ENCODE results near the gene RNF112.

Gene RNF112, protein sequence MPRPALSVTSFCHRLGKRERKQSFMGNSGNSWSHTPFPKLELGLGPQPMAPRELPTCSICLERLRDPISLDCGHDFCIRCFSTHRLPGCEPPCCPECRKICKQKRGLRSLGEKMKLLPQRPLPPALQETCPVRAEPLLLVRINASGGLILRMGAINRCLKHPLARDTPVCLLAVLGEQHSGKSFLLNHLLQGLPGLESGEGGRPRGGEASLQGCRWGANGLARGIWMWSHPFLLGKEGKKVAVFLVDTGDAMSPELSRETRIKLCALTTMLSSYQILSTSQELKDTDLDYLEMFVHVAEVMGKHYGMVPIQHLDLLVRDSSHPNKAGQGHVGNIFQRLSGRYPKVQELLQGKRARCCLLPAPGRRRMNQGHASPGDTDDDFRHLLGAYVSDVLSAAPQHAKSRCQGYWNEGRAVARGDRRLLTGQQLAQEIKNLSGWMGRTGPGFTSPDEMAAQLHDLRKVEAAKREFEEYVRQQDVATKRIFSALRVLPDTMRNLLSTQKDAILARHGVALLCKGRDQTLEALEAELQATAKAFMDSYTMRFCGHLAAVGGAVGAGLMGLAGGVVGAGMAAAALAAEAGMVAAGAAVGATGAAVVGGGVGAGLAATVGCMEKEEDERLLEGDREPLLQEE

DNA sequence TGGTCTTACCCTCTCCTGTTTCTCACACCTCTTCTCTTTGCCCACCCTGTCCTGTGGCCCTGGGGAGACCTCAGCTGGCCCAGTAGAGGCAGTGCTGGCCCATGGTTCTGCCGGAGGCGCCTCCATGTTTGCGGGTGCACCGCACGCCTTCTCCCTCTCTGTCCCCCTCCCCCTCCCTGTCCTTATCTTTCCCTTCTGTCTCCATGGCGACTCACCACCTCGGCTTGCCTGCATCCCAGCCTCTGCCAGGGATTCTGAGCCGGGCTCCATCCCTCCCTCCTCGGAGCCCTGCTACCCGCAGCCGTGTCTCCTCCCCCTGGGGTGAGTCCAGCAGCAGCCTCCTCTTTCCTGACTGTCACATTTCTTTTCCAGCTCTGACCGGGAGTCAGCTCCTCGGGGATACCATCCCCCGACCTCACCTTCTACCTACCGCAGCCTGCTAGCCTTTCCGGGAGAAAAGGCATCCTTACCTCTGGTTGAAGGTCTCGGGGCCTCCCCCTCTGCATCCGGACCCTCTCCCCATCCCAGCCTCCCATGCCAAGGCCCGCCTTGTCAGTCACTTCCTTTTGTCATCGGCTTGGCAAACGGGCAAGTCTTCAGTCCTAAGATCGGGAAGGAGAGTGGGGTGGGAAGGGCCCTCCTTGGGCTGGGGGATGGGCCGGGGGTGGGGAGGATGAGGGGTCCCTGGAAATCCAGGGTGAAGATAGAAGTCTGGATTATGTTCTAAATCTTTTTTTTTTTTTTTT, at the start of gene RNF112:
Gene RNF112, plus strand, starts transcription at position 358 of the 746 bp plus-strand sequence. Its CDS starts 177 bp downstream, at position 535.
- no peak for DNase-seq

DNA sequence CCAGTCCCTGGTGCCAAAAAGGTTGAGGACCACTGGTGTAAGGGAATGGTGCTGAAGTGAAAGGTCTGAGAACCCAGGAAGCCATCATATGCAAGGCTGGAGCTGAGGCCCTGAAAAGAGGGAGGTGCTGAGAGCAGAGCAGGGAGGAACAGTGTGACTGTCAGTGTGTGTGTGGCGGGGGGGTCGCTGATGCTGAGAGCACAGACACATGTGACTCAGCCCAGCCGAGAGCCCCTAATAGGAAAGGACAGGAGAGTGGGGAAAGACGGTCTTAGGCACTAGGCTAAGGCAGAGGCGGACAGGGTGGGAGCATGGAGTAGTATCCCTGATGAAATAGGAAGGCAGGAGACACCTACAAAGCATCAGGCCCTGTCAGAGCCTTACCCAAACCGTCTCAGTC, 49.7 kb upstream of the RNF112 start:
- DNase-seq: no peak

DNA sequence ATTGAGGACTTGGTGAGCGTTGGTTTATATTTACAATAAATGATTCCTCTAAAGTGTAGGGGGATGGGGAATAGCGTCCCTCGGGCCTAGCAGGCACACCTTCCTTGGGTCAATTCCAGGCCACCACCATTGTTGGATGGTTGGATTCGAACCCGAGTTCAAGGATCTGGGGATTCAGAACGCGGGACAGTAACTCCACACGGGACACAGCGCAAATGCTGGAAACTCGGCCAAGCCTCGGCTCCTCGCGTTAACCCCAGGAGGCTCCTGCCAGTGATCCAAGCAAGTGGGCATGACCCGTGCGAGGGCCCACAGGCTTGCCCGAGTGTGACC, 49.1 kb upstream of the RNF112 start:
- DNase-seq: no peak

DNA sequence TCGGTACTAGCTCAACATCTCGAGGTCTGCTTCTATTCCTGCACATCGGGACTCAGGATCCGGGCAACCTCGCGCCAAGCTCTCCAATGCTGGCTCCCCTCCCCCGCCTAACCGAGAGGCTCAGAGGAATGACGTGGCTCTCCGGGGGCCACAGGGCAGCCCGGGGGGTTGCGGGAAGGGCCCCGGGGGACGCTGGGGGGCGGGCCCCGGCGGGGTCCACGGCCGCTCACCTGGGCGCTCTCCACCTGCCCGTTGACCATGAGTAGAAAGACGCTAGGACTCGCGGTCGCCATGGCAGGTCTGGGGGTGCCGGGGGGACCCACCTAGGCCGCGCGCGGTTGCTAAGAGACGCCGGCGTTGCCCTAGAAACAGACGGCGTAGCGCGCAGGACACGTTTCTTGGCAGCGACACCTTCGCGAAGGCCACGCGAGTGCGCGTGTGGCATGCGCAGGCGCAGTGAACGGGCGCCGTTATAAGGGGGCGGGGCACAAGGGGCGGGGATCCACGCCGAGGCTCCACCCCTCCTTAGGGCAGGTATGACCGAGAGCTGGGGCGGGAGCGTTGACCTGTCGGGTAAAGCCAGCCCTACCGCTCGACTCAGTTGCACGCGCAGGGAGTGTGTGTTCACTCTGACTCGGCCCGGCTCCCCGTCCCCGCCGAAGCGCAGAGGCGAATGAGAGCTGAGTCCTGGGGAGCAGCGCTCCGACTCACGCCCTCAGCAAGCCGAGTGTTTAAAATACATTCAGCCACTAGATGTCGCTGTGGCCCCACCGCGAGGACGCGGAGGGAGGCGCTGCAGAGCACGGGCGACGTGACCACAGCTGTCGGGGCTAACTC, 48.5 kb upstream of the RNF112 start, which contains the start of gene B9D1:
Gene B9D1, minus strand, starts transcription at position 447 of the 837 bp plus-strand sequence. Its CDS starts 154 bp downstream, at position 293.
- DNase-seq: peak; percentile 98

DNA sequence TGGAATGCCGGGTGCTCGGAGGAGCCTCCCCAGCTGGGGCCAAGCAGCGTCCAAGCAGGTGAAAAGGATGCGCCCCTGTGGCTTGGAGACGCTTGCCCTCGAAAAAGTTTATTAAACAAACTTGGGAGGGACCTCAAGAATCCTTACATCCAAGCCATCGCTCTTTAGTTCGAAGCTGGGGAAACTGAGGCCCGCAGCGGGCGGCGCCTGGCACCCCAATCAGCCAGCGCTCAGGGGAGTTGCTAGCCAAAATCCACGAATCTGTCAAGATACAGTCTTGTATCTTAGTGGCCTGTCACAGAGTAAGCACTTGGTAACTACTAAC, 48.0 kb upstream of the RNF112 start:
- DNase-seq: no peak

DNA sequence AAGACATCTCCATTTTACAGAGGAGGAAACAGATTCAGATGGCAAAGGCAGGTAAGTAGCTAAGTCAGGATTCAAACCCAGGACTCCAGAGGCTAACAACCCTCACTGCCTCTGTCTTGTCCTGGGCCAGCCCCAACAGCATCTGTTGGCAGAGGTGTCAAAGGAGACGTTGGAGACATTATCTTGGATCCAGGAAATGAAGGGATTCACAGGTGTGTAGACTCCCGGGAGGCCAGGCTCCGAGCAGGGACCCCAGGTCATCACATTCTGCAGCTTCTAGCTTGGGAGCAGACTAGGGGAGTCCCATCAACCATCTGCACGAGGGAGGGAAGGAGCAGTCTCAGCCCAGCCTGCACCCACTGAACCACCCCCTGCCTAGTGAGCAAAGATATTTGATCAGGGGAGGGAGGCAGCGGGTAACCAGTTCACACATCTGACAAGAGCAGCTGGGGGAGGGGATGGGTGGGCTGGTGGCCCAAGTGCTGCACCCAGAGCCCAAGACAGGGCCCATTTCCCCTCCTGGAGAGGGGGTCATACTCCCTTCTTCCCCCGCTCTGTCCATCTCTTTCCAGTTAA, 47.5 kb upstream of the RNF112 start:
- DNase-seq: no peak

DNA sequence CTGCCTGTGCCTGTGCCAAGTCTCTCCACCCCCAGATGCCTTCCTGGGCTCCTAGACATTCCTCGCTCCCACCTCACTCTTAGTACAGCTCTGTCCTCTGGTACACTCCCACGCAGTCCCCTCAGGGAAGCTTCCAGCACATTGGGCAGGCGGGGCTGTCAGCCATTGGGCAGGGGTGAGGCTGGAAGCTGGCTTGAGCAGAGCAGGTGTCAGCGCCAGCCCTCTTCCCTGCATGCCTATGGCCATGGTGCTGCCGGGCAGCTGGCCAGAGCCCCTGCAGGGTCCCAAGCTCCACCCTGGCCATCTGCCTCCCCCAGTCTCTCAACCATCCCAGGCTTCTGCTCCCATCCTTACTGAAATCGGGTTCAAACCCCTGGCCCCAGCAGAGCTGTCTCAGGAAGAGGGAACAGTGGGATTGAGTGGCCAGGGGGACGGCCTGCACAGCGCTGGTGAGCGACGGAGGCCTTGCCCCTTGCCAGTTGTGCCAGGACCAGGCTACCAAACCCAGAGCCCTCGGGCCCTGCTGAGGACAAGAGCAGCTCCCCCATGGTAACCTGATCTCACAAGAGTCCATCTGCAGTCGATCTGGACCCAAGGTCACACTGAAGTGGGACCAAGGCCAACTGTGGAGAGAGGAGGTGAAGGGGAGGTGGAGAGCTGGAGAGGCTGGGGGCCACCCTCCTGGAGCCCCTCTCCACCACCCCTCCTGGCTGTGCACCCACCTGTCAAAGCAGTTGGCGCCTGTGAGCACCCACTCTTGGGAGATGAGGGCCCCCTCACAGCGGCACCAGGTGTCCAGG, 46.1 kb upstream of the RNF112 start:
- peak; percentile 57 for DNase-seq

DNA sequence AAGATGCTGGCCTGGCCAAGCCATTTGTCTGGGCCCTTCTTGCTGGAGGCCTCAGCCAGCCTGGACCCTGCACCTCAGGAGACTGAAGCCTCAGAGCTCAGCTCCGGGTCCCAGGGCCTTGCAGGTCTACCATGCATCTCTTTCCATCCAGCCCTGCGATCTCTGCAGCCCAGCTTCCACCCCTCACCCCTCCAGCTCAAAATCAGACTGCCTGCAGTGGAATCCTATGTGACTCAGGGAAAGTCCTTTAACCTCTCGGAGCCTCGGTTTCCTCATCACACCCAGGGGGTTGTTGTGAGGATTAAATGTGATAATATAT, 45.6 kb upstream of the RNF112 start:
- DNase-seq: no peak

DNA sequence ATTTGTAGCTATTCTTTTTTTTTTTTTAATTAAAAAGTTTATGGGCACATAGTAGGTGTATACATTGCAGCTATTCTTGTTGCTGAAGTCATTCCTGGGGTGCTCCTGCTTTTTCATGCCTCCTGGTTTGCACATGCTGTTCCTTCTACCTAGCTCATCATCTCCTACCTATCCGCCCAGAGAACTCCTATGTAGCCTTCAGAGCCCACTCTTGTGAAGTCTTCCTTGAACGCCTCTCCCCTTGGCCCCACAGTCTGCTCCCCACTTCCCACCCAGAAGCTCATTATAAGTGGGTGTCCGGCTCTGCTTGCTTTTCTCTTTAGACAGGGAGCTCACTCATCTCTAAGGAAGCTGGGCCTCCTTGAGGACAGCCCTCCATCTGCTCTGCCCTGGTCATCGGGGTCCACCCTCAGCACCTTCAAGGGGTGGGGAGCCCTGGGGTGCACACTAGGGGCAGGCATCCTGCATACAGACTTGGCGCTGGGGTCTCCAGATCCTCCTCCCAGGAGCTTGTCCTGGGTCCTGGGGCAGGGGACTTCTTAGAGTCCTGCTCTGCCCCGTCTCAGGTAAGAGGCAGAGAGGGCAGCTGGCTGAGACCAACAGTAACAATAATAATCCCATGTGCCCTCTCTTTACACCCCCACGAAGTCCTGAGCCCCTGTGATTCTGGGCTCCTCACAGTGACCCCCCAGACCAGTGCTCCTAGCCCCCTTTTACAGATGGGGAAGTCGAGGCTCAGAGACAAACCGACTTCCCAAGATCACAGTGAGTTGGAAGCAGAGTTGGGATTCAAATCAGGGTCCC, 45.0 kb upstream of the RNF112 start:
- no peak for DNase-seq

DNA sequence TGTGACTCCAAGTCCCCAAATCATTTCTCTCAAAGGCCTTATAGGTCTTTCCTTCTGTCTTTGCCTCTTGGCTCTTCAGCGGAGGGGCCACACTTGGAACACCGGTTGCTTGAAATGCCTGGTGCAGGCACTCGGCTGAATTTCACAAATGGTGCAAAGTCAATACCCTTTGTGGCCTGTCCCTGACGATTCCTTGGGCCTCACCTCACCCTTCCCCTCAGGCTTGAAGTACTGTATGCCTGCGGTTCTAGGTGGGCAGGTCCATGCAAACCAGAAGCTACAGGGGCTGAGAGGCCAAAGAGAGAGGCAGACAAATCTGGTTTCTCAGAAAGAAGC, 44.4 kb upstream of the RNF112 start:
- DNase-seq: no peak

DNA sequence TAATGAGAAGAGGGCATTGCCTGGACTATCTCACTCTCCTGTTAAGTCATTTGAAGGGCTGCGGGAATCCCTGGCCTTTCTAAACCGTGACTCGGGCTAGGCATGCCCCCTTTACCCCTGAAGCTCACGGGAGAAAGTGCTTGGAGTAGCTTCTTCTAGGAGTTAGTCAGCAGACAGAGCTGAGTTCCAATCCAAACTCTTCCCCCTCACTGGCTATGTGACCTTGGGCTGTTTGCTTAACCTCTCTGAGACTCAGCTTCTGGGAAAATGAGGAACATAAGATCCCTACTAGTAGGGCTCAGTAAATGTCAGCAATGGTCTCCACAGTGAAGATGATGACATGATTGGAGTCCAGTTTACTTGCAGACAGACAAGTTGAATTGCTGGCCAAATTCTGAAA, 42.8 kb upstream of the RNF112 start:
- no peak for DNase-seq

DNA sequence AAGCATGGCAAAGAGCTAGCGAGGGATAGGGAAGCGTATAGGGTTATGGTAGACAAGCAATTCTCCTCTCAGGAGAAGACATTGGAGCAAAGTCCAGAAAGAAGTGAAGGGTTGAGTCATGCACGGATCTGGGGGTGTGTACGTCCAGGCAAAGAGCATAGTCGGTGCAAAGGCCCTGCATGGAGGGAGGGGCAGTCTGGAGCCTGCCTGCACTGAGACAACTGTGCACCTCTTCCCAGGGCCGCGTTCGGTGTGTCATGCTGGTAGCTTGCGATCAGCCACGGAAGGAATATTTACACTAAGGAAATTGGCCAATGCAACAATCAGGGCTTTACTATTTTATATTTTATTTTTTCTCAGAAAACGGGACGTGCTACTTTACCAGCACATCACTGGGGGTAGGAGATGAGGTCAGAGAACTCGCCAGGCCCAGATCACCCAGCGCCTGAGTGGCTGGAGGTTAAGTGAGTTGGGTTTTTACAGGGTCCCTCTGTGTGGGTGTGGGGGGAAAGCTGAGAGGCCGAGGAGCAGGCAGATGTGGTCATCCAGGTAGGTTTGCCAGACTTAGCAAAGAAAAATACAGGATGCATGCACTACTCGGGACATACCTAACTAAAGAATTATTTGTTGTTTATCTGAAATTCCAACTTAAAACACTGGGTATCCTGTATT, 41.8 kb upstream of the RNF112 start:
- DNase-seq: no peak

DNA sequence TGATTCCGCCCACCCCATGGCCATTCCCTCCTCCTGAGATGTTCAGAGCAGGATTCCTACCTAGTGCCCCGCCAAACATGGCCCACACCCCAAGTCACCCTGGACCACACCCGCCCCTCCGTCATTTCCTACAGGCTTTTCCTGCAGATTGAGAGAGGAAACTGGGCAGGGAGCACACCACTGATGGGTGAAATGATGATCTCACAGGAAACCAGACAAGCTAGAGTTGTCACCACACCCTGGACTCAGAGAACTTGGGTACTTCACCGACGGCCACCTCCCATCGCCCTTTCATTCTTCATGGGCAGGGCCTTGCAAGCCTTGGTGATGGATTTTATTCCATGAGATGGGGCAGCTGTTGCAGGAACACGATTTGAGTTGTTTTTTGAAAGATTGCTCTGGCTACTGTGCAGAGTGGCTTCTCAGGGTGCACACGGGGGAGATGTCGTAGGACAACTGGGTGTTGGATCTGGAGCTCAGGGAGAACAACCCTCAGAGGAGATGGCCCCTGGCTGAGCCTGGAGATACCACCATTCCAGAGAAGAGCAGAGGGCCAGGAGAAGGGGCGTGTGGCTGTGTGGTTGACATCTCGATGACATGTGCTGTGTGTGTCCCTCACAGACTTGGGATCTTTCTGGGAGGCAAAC, 41.1 kb upstream of the RNF112 start:
- DNase-seq: no peak

DNA sequence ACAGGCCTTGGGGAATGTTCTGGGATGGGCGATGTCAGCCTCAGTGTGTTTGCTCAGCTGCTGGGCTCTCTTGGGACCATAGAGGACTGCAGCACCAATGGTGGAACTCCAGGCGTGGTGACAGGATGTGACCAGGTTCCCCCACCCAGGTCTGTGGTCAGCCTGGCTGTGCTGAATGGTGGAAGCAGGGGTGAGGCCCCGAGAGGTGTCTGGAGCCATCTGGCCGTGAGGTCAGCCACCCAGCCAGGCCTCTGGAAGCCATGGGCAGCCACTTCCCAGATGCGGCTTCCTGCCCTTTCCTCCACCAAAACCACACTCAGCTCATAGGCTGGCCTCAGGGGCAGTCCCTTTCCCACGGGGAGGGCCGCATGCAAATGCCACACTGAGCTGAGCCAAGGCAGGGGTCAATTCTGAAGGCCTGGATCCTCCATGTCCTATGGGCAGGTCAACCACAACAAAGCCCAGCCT, 40.5 kb upstream of the RNF112 start:
- DNase-seq: peak; percentile 54

DNA sequence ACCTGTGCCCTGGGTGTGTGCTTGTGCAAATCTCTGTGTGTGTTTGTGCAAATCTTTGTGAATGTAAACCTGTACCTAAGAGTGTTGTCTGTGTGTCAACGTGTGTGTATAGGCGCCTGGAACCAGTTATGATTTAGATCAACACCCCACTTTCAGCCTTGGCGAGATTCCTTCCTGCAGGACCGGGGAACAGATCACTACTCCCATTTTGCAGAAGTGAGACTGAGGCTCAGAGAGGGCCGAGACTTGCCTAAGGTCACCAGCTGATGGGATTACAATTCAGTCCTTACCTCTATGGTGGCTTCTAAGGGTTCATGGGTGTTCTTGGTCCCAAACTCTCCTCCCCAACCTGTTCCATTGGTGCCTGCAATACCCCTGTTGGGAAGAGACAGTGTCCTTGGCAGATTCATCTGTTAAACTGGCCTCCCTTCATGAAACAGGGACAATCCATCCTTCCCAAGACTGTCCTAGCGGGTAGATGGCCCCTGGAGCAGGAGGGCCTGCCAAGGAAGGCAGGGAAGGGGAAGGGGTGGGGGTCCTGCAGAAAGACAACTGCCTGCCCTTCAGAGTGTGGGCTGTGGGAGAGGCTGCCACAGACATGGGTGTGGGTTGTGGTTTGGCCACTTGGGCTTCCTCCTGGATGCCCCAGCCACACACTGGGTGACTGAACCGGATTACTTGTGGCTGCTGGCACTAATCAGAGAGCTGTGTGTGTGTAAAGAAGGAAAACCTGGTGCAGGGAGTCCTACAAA, 39.6 kb upstream of the RNF112 start:
- DNase-seq: no peak

DNA sequence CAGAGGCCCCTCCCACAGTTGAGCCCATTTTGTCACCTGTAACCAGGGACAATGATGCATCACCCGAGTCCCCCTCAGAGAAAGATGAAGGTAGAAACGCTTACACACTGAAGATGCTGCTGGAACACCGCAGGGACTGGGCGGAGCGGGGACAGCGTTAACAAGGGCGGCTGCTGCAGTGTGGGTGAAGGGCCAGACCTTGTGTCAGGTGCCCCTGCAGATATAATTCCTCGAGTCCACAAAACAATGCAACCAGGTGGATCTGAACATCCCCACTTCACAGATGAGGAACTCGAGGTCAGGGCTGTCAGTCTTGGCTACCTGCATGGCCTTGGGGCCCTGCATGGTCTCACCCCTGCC, 39.0 kb upstream of the RNF112 start:
- DNase-seq: no peak

DNA sequence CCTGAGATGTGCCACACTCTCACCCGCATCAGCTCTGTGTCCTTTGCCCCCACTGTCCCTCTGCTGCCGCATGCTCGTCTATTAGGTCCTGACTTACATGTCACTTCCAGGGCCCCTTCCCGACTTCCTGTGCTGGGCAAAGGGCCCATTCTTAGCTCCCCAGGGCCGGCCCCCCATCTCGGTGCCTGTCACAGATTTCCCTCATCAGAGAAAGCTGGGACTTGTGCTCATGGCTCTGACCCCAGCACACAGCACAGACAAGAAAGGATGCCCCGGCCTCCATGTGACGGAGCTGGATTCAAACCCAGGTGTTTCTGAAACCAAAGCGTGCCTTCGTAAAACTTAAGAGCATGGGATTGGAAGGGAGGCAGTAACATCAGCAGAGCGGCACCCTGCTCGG, 38.6 kb upstream of the RNF112 start:
- DNase-seq: no peak

DNA sequence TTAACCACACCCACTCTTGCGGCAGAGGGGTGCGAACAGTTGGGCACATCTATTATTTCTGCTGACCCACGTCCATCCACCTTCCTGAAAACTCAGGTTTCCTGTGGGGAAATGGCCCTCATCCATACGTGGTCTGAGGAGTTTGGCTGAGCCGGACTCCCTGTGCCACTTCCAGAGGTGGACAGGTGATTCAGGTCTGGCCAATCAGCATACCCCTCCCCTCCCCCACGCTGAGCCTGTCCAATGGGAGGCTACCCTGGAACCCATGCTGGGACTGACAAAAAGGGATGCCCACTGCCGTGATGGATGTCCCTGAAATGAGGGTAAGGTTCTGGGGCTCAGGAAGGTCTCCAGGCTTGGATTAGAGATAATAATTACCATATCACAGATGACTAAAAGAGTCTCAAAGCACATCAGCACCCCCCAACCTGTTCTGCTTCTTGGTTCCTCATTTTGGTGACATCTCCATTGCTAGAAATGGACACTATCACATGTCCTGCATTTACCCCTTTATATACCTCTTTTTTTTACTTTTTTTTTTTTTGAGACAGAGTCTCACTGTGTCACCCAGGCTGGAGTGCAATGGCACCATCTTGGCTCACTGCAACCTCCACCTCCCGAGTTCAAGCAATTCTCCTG, 38.0 kb upstream of the RNF112 start:
- no peak for DNase-seq

DNA sequence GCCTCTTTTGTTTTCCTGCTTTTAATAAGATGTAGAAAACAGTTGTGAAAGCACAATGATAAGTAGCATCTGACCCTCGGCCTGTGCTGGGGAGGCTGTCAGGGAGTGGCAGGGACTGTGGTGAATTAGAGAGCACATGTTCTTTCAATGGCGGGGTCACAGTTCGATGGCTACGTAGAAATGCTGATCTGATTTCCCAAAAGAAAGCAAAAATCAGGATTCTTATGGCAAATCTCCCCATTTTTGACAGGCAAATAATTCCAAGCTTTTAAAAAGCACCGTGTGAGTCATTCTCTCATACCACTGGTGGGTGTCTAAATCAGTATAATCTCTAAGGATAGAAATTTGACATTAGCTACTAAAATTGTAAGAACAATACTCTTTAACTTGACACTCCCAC, 36.9 kb upstream of the RNF112 start:
- DNase-seq: no peak
